K562 (cell line): ENCODE results near the gene OR4X2. TPM values are rescaled to one million over a fixed set of nuclear protein-coding genes. Genes with fewer than 3 reads are reported as not detected.
"Not testable (repeated sequence)": the region's sequence is repeated elsewhere in the genome, so short reads cannot be mapped to it uniquely, and the experiment has no call there.

Experiments used
- ATAC-seq: fragments of 200-7000 bp; cut with Tn5 transposase; 3 replicates; pipeline ENCODE4 v1.9.1; 2020; ENCODE audit warnings: moderate library complexity
- BruUV-seq: library from RNA; stranded (reverse); fragments of 400-500 nt; replicated peaks from 2 replicates; lab custom pipeline; 2021; lab: Mats Ljungman, UMichigan
- CTCF ChIA-PET: fragments of 300-600 bp; formaldehyde crosslinking; extraction: SDS; loops from one replicate; lab custom pipeline; 2021; ENCODE audit warnings: low intra/inter-chr PET ratio; lab: Yijun Ruan, JAX
- POLR2A ChIA-PET: fragments of 300-600, 350-650 bp; sonication (Branson Sonifier 250); formaldehyde crosslinking; extraction: SDS; loops from one replicate; lab custom pipeline; 2021; ENCODE audit warnings: antibody characterized with exemption, inconsistent platforms; lab: Yijun Ruan, JAX
- DNase-seq, 4 experiments: peaks; one replicate each; pipeline versions ENCODE4 v3.0.0 to v3.0.0-alpha.2; 2011 to 2018; ENCODE audit warnings: low spot score in 3 of 4, mixed read lengths in 3 of 4; ENCODE audit errors: extremely low read depth in 1 of 4
- FAIRE-seq: peaks from 2 replicates; lab custom pipeline; 2011; peaks lifted over from hg19 to GRCh38; lab: Jason Lieb, UNC
- H2AFZ ChIP-seq: 2 replicates; pipeline ENCODE4 v1.6.0; 2011; ENCODE audit warnings: low read depth, low read length, control low read depth, inconsistent platforms
- H3K27ac ChIP-seq: fragments of 200-600 bp; 3 replicates; pipeline ENCODE4 v1.8.0; 2011; ENCODE audit warnings: low read depth, mild to moderate bottlenecking, control low read depth, inconsistent platforms, low read length, moderate library complexity, mixed read lengths; ENCODE audit errors: extremely low read depth
- H3K27me3 ChIP-seq, 2 experiments: fragments of 300-600 bp in 1 of 2; 2 replicates in 1 of 2; 3 replicates in 1 of 2; pipeline versions ENCODE4 v1.6.0 to v1.8.0; 2011; ENCODE audit warnings: inconsistent platforms in 2 of 2, low read length in 2 of 2, mild to moderate bottlenecking in 1 of 2, mixed read lengths in 1 of 2, moderate library complexity in 1 of 2; ENCODE audit not compliant: control insufficient read depth in 2 of 2, insufficient read depth in 2 of 2
- H3K36me3 ChIP-seq: fragments of 300-600 bp; 3 replicates; pipeline ENCODE4 v1.8.0; 2011; ENCODE audit warnings: mild to moderate bottlenecking, low read length, inconsistent platforms; ENCODE audit not compliant: control insufficient read depth, insufficient read depth
- H3K4me1 ChIP-seq, 2 experiments: fragments of 200-600 bp in 1 of 2; replicated peaks in 1 of 2; 2 replicates in 1 of 2; 3 replicates in 1 of 2; pipeline versions ENCODE4 v1.5.1 to v1.8.0; 2011; ENCODE audit warnings: inconsistent platforms in 2 of 2, low read length in 2 of 2, mild to moderate bottlenecking in 1 of 2, mixed read lengths in 1 of 2, moderate library complexity in 1 of 2; ENCODE audit not compliant: control insufficient read depth in 2 of 2, insufficient read depth in 2 of 2
- H3K4me2 ChIP-seq: 2 replicates; pipeline ENCODE4 v1.6.1; 2011; ENCODE audit warnings: low read length, control low read depth, inconsistent platforms, mixed read lengths; ENCODE audit not compliant: insufficient read depth
- H3K4me3 ChIP-seq: fragments of 200-600 bp; sonication (generic), shearing (Covaris generic); 2 replicates; pipeline ENCODE4 v1.5.1; 2016; ENCODE audit warnings: control low read depth, inconsistent platforms
- H3K79me2 ChIP-seq: fragments of 200-600 bp; 3 replicates; pipeline ENCODE4 v1.8.0; 2011; ENCODE audit warnings: low read length, inconsistent platforms; ENCODE audit not compliant: control insufficient read depth, insufficient read depth
- H3K9ac ChIP-seq, 2 experiments: 2 replicates each; pipeline versions ENCODE4 v1.6.0 to v1.6.1; 2011; ENCODE audit warnings: low read depth in 2 of 2, low read length in 2 of 2, control low read depth in 1 of 2, inconsistent platforms in 1 of 2, mild to moderate bottlenecking in 1 of 2, mixed read lengths in 1 of 2; ENCODE audit not compliant: insufficient read depth in 1 of 2
- H3K9me1 ChIP-seq: one replicate; pipeline ENCODE4 v1.6.0; 2011; ENCODE audit warnings: inconsistent platforms, mild to moderate bottlenecking, low read length, moderate library complexity; ENCODE audit not compliant: control insufficient read depth, insufficient read depth
- H3K9me3 ChIP-seq: replicated peaks from 2 replicates; pipeline ENCODE4 v1.5.1; 2011; ENCODE audit warnings: low read depth, low read length, inconsistent platforms; ENCODE audit not compliant: control insufficient read depth, insufficient read depth
- H4K20me1 ChIP-seq: replicated peaks from 2 replicates; pipeline ENCODE4 v1.6.1; 2011; ENCODE audit warnings: low read length, inconsistent platforms, mixed read lengths; ENCODE audit not compliant: control insufficient read depth, insufficient read depth
- HMG20B ChIP-seq: fragments of 250-450 bp; sonication (Bioruptor Pico); IDR thresholded peaks from 2 replicates; pipeline ENCODE4 v1.5.0; 2021; ENCODE audit warnings: mild to moderate bottlenecking
- SLC30A9 ChIP-seq: fragments of 250-450 bp; sonication (Bioruptor Pico); IDR thresholded peaks from 2 replicates; pipeline ENCODE4 v1.8.0; 2022; ENCODE audit warnings: mild to moderate bottlenecking, moderate library complexity
- WGBS: fragments of 100-300 bp; shearing (Covaris generic); methylation state at CpG from one replicate; pipeline ENCODE4 v1.1.6; 2016; ENCODE audit warnings: low coverage, mixed read lengths; ENCODE audit not compliant: insufficient coverage; ENCODE audit errors: missing lambda C conversion rate; 5-methylcytosine and 5-hydroxymethylcytosine counted together
- in situ Hi-C: fragments of 300-500 bp; cut with MboI; formaldehyde crosslinking; loops from 4 replicates; pipeline ENCODE4 v1.15.0; 2018; ENCODE audit warnings: inconsistent platforms, mixed read lengths
- intact Hi-C: fragments of 100-400 bp; cut with micrococcal nuclease; formaldehyde crosslinking; loops from 2 replicates; pipeline ENCODE4 v1.14.2; 2022
- polyA plus RNA-seq, 8 experiments: library from polyadenylated mRNA; depleted of rRNA in 4 of 8; stranded (reverse) in 5 of 8; unstranded in 3 of 8; fragments of >200 nt; fragmentation: Nextera tagmentation in 2 of 8; fragmentation: Illumina TruSeq in 1 of 8; extraction: Ambion mirVana in 2 of 8; extraction: Trizol in 1 of 8; gene quantifications; 2 replicates each; pipeline versions ENCODE4 v1.2.1 to v1.2.3, GENCODE V29; 2011 to 2014; ENCODE audit warnings: inconsistent platforms in 1 of 8, missing spikeins in 1 of 8
- total RNA-seq, 7 experiments: library from RNA; depleted of rRNA in 6 of 7; stranded (reverse); fragments of >200 nt in 6 of 7; fragmentation: Illumina TruSeq in 2 of 7; extraction: Trizol in 2 of 7; gene quantifications; 2 replicates each; pipeline versions ENCODE4 v1.2.1 to v1.2.3, GENCODE V29; 2011 to 2021; ENCODE audit warnings: low replicate concordance in 1 of 7
- TF ChIP-seq, protein P1 (sequence below): fragments of 250-450 bp; sonication (Bioruptor Pico); IDR thresholded peaks from 2 replicates; pipeline ENCODE4 v1.8.0; 2022; ENCODE audit warnings: inconsistent platforms, mild to moderate bottlenecking, moderate library complexity, borderline replicate concordance

Gene OR4X2
- total and polyA plus RNA-seq, 9 of the 15 experiments (the other 6 are each of a cell fraction or from before 2014, with no cell fraction given), result not detected

DNA sequence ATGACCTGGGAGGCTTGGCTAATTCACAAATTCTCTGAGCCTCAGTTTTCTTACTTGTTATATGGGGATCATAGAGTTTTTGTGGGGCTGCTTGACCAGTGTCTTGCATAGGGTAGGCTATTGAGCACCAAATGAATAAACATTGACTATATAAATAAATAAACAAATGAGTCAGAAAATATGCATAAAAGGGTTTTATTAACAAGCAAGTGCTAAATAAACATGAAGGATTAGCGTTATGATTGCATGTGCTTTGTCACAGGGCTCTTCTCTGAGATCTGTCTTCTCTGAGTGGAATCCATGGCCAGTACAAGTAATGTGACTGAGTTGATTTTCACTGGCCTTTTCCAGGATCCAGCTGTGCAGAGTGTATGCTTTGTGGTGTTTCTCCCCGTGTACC, 28.4 kb upstream of the OR4X2 start, which contains the start of gene OR4B1 (continued):
- TF ChIP-seq SLC30A9 (CRISPR knock-in tag), result no peak
- TF ChIP-seq, protein P1, sequence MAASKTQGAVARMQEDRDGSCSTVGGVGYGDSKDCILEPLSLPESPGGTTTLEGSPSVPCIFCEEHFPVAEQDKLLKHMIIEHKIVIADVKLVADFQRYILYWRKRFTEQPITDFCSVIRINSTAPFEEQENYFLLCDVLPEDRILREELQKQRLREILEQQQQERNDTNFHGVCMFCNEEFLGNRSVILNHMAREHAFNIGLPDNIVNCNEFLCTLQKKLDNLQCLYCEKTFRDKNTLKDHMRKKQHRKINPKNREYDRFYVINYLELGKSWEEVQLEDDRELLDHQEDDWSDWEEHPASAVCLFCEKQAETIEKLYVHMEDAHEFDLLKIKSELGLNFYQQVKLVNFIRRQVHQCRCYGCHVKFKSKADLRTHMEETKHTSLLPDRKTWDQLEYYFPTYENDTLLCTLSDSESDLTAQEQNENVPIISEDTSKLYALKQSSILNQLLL, result no peak

DNA sequence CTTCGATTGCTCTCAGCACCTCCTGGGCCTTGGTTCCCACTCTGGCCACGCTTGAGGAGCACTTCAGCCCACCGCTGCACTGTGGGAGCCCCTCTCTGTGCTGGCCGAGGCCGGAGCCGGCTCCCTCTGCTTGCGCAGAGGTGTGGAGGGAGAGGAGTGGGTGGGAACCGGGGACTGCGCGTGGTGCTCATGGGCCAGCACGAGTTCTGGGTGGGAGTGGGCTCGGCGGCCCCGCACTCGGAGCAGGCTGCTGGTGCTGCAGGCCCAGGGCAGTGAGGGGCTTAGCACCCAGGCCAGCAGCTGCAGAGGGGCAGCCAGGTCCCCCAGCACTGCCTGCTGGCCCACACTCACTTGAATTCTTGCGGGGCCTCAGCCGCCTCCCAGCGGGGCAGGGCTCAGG, 16.1 kb upstream of the OR4X2 start:
- ATAC-seq (no peak), DNase-seq (no peak), FAIRE-seq (no peak)
- no peak overlapping the region for H2AFZ ChIP-seq
- no peak overlapping the region for H3K9ac ChIP-seq
- H3K9me1 ChIP-seq, result no peaks in the 10 kb centered on the region
- BruUV-seq, result no TSS peak
- ChIA-PET CTCF (no interaction called here), POLR2A (no interaction called here)
- no peaks in the 10 kb centered on the region for H3K79me2 ChIP-seq
- no peaks in the 10 kb centered on the region for H3K36me3 ChIP-seq
- no peaks in the 10 kb centered on the region for H3K4me1 ChIP-seq
- no peaks in the 10 kb centered on the region for H4K20me1 ChIP-seq
- no peaks in the 10 kb centered on the region for H3K9me3 ChIP-seq
- in situ Hi-C loops, result no loop called here
- WGBS, result 4% methylated on average over 13 of the region's 18 CpGs
- TF ChIP-seq HMG20B, result no peak
- TF ChIP-seq, all 486 proteins: peak for 0
- intact Hi-C loops, result no loop called here
- H3K4me2 ChIP-seq, result no peak overlapping the region
- no peak overlapping the region for H3K4me3 ChIP-seq
- H3K27me3 ChIP-seq, result no peaks in the 10 kb centered on the region
- H3K27ac ChIP-seq, result no peak overlapping the region

- H3K4me2 ChIP-seq, H2AFZ ChIP-seq, ATAC-seq, BruUV-seq, FAIRE-seq, intact Hi-C loops, H3K27me3 ChIP-seq, CTCF ChIA-PET, H3K9me3 ChIP-seq, H3K4me3 ChIP-seq, H3K79me2 ChIP-seq, H3K36me3 ChIP-seq, H3K9ac ChIP-seq, H3K4me1 ChIP-seq, in situ Hi-C loops, H3K9me1 ChIP-seq, H3K27ac ChIP-seq, H4K20me1 ChIP-seq, DNase-seq: not testable (repeated sequence)
- POLR2A ChIA-PET, result interaction anchor here (1.1 kb wide), 1 partner anchor 28 kb away, joined by 3 read pairs; no protein-coding TSS in a partner anchor
- 2% methylated on average over 11 of the region's 11 CpGs for WGBS
Measured at GRCh38 chr11:48230057-48230456, 14.8 kb upstream of the OR4X2 start.
